ENCODE data around the gene SULT1A2. TPM values are rescaled to one million over a fixed set of nuclear protein-coding genes. Genes with fewer than 3 reads are reported as not detected.
"Not testable (repeated sequence)": the region's sequence is repeated elsewhere in the genome, so short reads cannot be mapped to it uniquely, and the experiment has no call there.

SULT1A2 gene
- total and polyA plus RNA-seq, 2 donors (not counting 1 experiment from before 2014, with no cell fraction given): 0.17 TPM; not detected in 1

DNA sequence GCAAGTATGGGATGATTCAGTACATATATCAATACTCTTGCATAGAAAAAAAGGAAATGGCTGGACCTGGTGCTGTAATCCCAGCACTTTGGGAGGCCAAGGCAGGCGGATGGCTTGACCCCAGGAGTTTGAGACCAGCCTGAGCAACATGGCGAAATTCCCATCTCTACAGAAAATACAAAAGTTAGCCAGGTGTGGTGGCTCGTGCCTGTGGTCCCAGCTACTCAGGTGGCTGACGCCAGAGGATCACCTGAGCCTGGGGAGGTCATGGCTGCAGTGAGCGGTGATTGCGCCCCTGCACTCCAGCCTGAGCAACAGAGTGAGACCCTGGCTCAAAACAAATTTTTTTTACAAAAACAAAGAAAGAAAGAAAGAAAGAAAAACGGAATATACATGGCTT lies 50.2 kb downstream of the SULT1A2 start:
- H3K36me3 ChIP-seq (ENCODE audit: control insufficient read depth, insufficient read depth, low read length): no peaks in the 10 kb centered on the region
- no peaks in the 10 kb centered on the region for H3K79me2 ChIP-seq (ENCODE audit: control insufficient read depth, insufficient read depth, low read length)
- H3K4me3 ChIP-seq (replicated peaks in 1 of 4; ENCODE audit: control extremely low read depth in 1 of 4, insufficient read depth in 1 of 4, low read depth in 3 of 4, low read length in 4 of 4): no peak overlapping the region
- H4K20me1 ChIP-seq (ENCODE audit: control insufficient read depth, extremely low read depth, insufficient read depth, low read length): no peaks in the 10 kb centered on the region
- no peak overlapping the region for H2AFZ ChIP-seq (ENCODE audit: low read length)
- no peak overlapping the region for H3K9ac ChIP-seq (ENCODE audit: insufficient read depth, low read length)
- H3K9me3 ChIP-seq (ENCODE audit: control insufficient read depth, insufficient read depth, low read depth, low read length): no peaks in the 10 kb centered on the region
- H3K4me1 ChIP-seq (ENCODE audit: control insufficient read depth, extremely low read depth, insufficient read depth, low read length): no peaks in the 10 kb centered on the region
- no peaks in the 10 kb centered on the region for H3K27me3 ChIP-seq (ENCODE audit: control insufficient read depth, insufficient read depth, low read length)
- H3K4me2 ChIP-seq (ENCODE audit: extremely low read depth, insufficient read depth, low read length): no peak overlapping the region
- DNase-seq (ENCODE audit: low read depth in 2 of 2): no peak
- H3K27ac ChIP-seq (ENCODE audit: insufficient read depth, low read length): no peak overlapping the region
- no peak for TF ChIP-seq EZH2 (IDR thresholded peaks at IDR 0.05; ENCODE audit: low read length, missing control alignments)
- no peak for TF ChIP-seq CTCF (conservative IDR thresholded peaks at IDR 0.05 in 1 of 2, IDR thresholded peaks at IDR 0.05 in 1 of 2; ENCODE audit: low read depth in 1 of 2, low read length in 2 of 2)

DNA sequence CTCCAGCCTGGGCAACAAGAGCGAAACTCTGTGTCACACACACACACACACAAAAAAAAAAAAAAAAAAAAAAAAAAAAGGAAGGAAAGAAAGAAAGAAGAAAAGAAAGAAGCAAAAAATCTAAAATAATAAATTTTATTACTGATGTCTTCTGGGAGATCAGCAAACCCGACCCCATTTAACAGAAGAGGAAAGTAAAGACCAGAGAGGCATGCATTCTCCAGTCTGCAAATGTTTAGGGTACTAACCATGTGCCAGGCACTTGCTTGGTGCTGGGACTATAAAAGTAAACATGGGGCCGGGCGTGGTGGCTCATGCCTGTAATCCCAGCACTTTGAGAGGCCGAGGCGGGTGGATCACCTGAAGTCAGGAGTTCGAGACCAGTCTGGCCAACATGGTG lies 50.9 kb downstream of the SULT1A2 start:
- not testable (repeated sequence) for H3K27me3 ChIP-seq (ENCODE audit: control insufficient read depth, insufficient read depth, low read length); H2AFZ ChIP-seq (ENCODE audit: low read length); DNase-seq (ENCODE audit: low read depth in 2 of 2); H3K27ac ChIP-seq (ENCODE audit: insufficient read depth, low read length); H3K79me2 ChIP-seq (ENCODE audit: control insufficient read depth, insufficient read depth, low read length); H4K20me1 ChIP-seq (ENCODE audit: control insufficient read depth, extremely low read depth, insufficient read depth, low read length); H3K9me3 ChIP-seq (ENCODE audit: control insufficient read depth, insufficient read depth, low read depth, low read length); H3K4me3 ChIP-seq (replicated peaks in 1 of 4; ENCODE audit: control extremely low read depth in 1 of 4, insufficient read depth in 1 of 4, low read depth in 3 of 4, low read length in 4 of 4); H3K4me2 ChIP-seq (ENCODE audit: extremely low read depth, insufficient read depth, low read length); H3K9ac ChIP-seq (ENCODE audit: insufficient read depth, low read length); H3K36me3 ChIP-seq (ENCODE audit: control insufficient read depth, insufficient read depth, low read length); H3K4me1 ChIP-seq (ENCODE audit: control insufficient read depth, extremely low read depth, insufficient read depth, low read length)

- H3K9me3 ChIP-seq (ENCODE audit: control insufficient read depth, insufficient read depth, low read depth, low read length): no peaks in the 10 kb centered on the region
- no peaks in the 10 kb centered on the region for H4K20me1 ChIP-seq (ENCODE audit: control insufficient read depth, extremely low read depth, insufficient read depth, low read length)
- H3K27me3 ChIP-seq (ENCODE audit: control insufficient read depth, insufficient read depth, low read length): no peaks in the 10 kb centered on the region
- no peak overlapping the region for H3K9ac ChIP-seq (ENCODE audit: insufficient read depth, low read length)
- H2AFZ ChIP-seq (ENCODE audit: low read length): no peak overlapping the region
- no peaks in the 10 kb centered on the region for H3K79me2 ChIP-seq (ENCODE audit: control insufficient read depth, insufficient read depth, low read length)
- H3K36me3 ChIP-seq (ENCODE audit: control insufficient read depth, insufficient read depth, low read length): no peaks in the 10 kb centered on the region
- no peak for DNase-seq (ENCODE audit: low read depth in 2 of 2)
- no peak overlapping the region for H3K4me2 ChIP-seq (ENCODE audit: extremely low read depth, insufficient read depth, low read length)
- TF ChIP-seq EZH2 (IDR thresholded peaks at IDR 0.05; ENCODE audit: low read length, missing control alignments) (no peak), CTCF (conservative IDR thresholded peaks at IDR 0.05 in 1 of 2, IDR thresholded peaks at IDR 0.05 in 1 of 2; ENCODE audit: low read depth in 1 of 2, low read length in 2 of 2) (no peak)
- no peak overlapping the region for H3K27ac ChIP-seq (ENCODE audit: insufficient read depth, low read length)
- no peaks in the 10 kb centered on the region for H3K4me1 ChIP-seq (ENCODE audit: control insufficient read depth, extremely low read depth, insufficient read depth, low read length)
- no peak overlapping the region for H3K4me3 ChIP-seq (replicated peaks in 1 of 4; ENCODE audit: control extremely low read depth in 1 of 4, insufficient read depth in 1 of 4, low read depth in 3 of 4, low read length in 4 of 4)
These were observed 51.9 kb downstream of the SULT1A2 start for GRCh38 chr16:28544998-28545397.

Data from fibroblast of lung (primary cell).